Measurements from ENCODE around the gene VWA8. TPM values are rescaled to one million over a fixed set of nuclear protein-coding genes. Genes with fewer than 3 reads are reported as not detected.

The VWA8 gene
- total RNA-seq, 4 donors from 2014 or later = 19.5 to 26.2 (median 21.6) TPM

- H3K36me3 ChIP-seq = peaks cover 3 to 51% (median 28%) of the 10 kb centered on the region in 4 donors
- no peaks in the 10 kb centered on the region for H3K9me3 ChIP-seq
- peaks cover 0 to 8% (median 0%) of the 10 kb centered on the region in 4 donors for H3K4me1 ChIP-seq
- no peak overlapping the region for H3K27ac ChIP-seq (replicated peaks in 1 of 4)
- no peak overlapping the region for H3K4me3 ChIP-seq
- TF ChIP-seq, protein P1, sequence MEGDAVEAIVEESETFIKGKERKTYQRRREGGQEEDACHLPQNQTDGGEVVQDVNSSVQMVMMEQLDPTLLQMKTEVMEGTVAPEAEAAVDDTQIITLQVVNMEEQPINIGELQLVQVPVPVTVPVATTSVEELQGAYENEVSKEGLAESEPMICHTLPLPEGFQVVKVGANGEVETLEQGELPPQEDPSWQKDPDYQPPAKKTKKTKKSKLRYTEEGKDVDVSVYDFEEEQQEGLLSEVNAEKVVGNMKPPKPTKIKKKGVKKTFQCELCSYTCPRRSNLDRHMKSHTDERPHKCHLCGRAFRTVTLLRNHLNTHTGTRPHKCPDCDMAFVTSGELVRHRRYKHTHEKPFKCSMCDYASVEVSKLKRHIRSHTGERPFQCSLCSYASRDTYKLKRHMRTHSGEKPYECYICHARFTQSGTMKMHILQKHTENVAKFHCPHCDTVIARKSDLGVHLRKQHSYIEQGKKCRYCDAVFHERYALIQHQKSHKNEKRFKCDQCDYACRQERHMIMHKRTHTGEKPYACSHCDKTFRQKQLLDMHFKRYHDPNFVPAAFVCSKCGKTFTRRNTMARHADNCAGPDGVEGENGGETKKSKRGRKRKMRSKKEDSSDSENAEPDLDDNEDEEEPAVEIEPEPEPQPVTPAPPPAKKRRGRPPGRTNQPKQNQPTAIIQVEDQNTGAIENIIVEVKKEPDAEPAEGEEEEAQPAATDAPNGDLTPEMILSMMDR (IDR thresholded peaks at IDR 0.05) = no peak
- no peak for TF ChIP-seq EP300 (IDR thresholded peaks at IDR 0.05)
- TF ChIP-seq POLR2A (IDR thresholded peaks at IDR 0.05; ENCODE audit: low read depth) = no peak
- TF ChIP-seq POLR2AphosphoS5 (IDR thresholded peaks at IDR 0.05) = no peak
- 93% methylated on average over 5 of the region's 5 CpGs for WGBS
- intact Hi-C loops (cut with DNase I) = no loop called here
- DNase-seq (ENCODE audit: extremely low spot score) = no peak
- H3K27me3 ChIP-seq = no peaks in the 10 kb centered on the region
These were observed 355.3 kb downstream of the VWA8 start for GRCh38 chr13:41605319-41606285.

DNA sequence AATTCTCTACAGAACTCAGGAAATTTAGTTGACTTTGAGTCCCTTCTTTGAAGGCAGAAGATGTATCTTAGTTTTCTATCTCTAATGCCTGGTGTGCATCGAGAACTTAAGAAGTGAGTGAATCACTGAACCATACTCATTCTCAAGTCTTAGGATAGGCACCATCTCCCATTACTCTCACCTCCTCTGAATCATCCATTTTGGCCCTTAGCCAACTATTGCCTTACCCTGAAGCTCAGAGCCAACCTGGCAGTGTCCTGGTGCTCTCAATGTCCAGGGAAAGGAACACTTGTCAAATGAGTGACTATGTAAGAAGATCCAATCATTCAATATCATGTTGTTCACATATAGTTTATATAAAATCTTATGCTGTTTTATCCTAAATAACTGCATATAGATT lies 357.0 kb downstream of the VWA8 start:
- Histone ChIP-seq H3K36me3 (peaks cover 0 to 44% (median 19%) of the 10 kb centered on the region in 4 donors), H3K27ac (replicated peaks in 1 of 4) (no peak overlapping the region), H3K27me3 (no peaks in the 10 kb centered on the region), H3K4me3 (no peak overlapping the region), H3K9me3 (no peaks in the 10 kb centered on the region), H3K4me1 (no peaks in the 10 kb centered on the region)
- 87% methylated on average over 1 of the region's 1 CpG for WGBS
- TF ChIP-seq, protein P1 (IDR thresholded peaks at IDR 0.05) = no peak
- no peak for TF ChIP-seq POLR2A (IDR thresholded peaks at IDR 0.05; ENCODE audit: low read depth)
- no peak for TF ChIP-seq EP300 (IDR thresholded peaks at IDR 0.05)
- peak in 1 of 2 donors; percentile 10 for TF ChIP-seq POLR2AphosphoS5 (IDR thresholded peaks at IDR 0.05)
- DNase-seq (ENCODE audit: extremely low spot score) = no peak
- intact Hi-C loops (cut with DNase I) = no loop called here

DNA sequence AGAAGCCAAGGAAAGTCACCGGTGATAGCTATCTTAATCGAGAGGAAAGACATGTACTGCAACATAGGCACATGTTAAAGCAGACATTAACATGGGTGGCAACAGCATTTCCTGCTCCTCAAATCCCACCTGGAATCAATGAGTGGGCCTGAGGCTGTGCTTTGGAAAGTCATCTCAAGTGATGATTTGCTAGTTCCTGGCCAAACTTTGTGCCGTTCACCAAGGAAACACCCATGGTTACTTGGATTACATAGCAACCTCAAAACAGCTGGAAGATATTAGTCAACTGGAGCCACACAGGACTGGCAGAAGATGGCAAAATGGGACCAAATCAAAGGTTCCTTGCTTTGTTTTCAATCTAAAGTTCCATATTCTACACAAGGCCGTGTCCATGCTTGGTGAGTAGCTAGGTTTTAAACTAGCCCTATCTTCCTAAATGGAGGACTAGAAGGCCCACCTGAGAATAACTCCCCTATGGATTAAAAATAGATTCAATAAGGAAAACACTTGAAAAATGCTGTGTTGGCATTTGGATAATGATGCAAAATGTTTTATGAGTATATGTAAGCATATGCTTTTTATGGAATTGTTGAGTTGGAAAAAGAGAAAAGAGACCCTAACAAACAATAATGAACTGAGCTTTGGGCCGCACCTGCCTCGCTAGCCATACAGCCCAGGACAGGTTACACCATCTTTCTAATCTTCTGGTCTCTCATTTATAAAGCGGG lies 359.0 kb downstream of the VWA8 start:
- no peak overlapping the region for H3K27ac ChIP-seq (replicated peaks in 1 of 4)
- no peaks in the 10 kb centered on the region for H3K27me3 ChIP-seq
- DNase-seq (ENCODE audit: extremely low spot score) = no peak
- intact Hi-C loops (cut with DNase I) = no loop called here
- WGBS = 91% methylated on average over 7 of the region's 7 CpGs
- no peaks in the 10 kb centered on the region for H3K4me1 ChIP-seq
- TF ChIP-seq POLR2A (IDR thresholded peaks at IDR 0.05; ENCODE audit: low read depth) (no peak), POLR2AphosphoS5 (IDR thresholded peaks at IDR 0.05) (no peak), EP300 (IDR thresholded peaks at IDR 0.05) (no peak)
- TF ChIP-seq, protein P1 (IDR thresholded peaks at IDR 0.05) = no peak
- no peak overlapping the region for H3K4me3 ChIP-seq
- H3K36me3 ChIP-seq = peaks cover 0 to 26% (median 12%) of the 10 kb centered on the region in 4 donors
- H3K9me3 ChIP-seq = no peaks in the 10 kb centered on the region

DNA sequence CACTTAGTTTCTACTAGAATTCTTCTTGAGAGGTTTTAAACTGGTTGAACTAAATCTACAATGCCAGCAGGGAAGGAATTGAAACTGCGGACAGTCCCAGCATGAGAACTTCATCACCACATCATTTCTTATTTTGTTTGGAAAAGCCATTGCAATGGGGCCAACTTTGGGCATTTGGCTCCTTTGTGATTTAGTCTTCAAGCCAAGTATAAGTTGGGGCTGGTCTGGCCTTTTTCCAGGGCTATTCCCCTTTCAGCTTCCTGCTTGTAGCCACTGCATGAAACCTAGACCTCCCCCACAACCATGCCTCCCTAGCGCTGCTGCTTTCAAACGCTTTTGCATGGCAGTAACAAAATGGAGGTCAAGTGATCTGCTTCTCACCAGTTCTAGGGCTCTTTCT lies 361.3 kb downstream of the VWA8 start:
- H3K4me3 ChIP-seq = no peak overlapping the region
- TF ChIP-seq POLR2A (IDR thresholded peaks at IDR 0.05; ENCODE audit: low read depth) = no peak
- no peak for TF ChIP-seq POLR2AphosphoS5 (IDR thresholded peaks at IDR 0.05)
- no peak for TF ChIP-seq EP300 (IDR thresholded peaks at IDR 0.05)
- TF ChIP-seq, protein P1 (IDR thresholded peaks at IDR 0.05) = no peak
- intact Hi-C loops (cut with DNase I) = no loop called here
- H3K4me1 ChIP-seq = no peaks in the 10 kb centered on the region
- peaks cover 0 to 19% (median 4%) of the 10 kb centered on the region in 4 donors for H3K36me3 ChIP-seq
- H3K27ac ChIP-seq (replicated peaks in 1 of 4) = no peak overlapping the region
- H3K9me3 ChIP-seq = no peaks in the 10 kb centered on the region
- H3K27me3 ChIP-seq = no peaks in the 10 kb centered on the region
- DNase-seq (ENCODE audit: extremely low spot score) = no peak
- 96% methylated on average over 3 of the region's 3 CpGs for WGBS
